Medulla oblongata (tissue), 1 donor: ENCODE results near the gene PSMB10.
"Not testable (repeated sequence)": the region's sequence is repeated elsewhere in the genome, so short reads cannot be mapped to it uniquely, and the experiment has no call there.

Source experiments
- DNase-seq: peaks from one replicate; pipeline ENCODE4 v3.0.0-alpha.2; 2015; ENCODE audit errors: extremely low spot score

Gene PSMB10

GRCh38 chr16:67926181-67926750, 10.4 kb downstream of the PSMB10 start:
- peak; percentile 50 for DNase-seq

- no peak for DNase-seq
These were observed 12.3 kb downstream of the PSMB10 start for GRCh38 chr16:67924140-67924906.

- DNase-seq, result no peak
These were observed 13.1 kb downstream of the PSMB10 start for GRCh38 chr16:67923414-67924116.

GRCh38 chr16:67922740-67923139, 13.9 kb downstream of the PSMB10 start:
- no peak for DNase-seq

- DNase-seq, result no peak
These were observed 14.4 kb downstream of the PSMB10 start for GRCh38 chr16:67922221-67922620.

GRCh38 chr16:67919622-67920221, 16.9 kb downstream of the PSMB10 start:
- no peak for DNase-seq

GRCh38 chr16:67917852-67918236, 18.8 kb downstream of the PSMB10 start:
- no peak for DNase-seq

- DNase-seq, result peak; percentile 79
These were observed 19.4 kb downstream of the PSMB10 start for GRCh38 chr16:67917140-67917851.

GRCh38 chr16:67915831-67916723, 20.6 kb downstream of the PSMB10 start:
- DNase-seq, result no peak

GRCh38 chr16:67915496-67915769, 21.2 kb downstream of the PSMB10 start:
- not testable (repeated sequence) for DNase-seq

GRCh38 chr16:67914758-67915495, 21.7 kb downstream of the PSMB10 start:
- no peak for DNase-seq

- peak; percentile 91 for DNase-seq
These were observed 26.5 kb downstream of the PSMB10 start for GRCh38 chr16:67910158-67910557.

GRCh38 chr16:67909056-67909742, 27.5 kb downstream of the PSMB10 start:
- DNase-seq, result no peak

GRCh38 chr16:67907397-67908180, 29.1 kb downstream of the PSMB10 start:
- no peak for DNase-seq

GRCh38 chr16:67902831-67903230, 33.8 kb downstream of the PSMB10 start:
- no peak for DNase-seq

- DNase-seq, result no peak
These were observed 34.9 kb downstream of the PSMB10 start for GRCh38 chr16:67901734-67902133.

- peak; percentile 76 for DNase-seq
These were observed 39.4 kb downstream of the PSMB10 start for GRCh38 chr16:67897231-67897630.

GRCh38 chr16:67893743-67894399, 42.8 kb downstream of the PSMB10 start:
- no peak for DNase-seq
